ENCODE data around the gene TTC9C. TPM values are rescaled to one million over a fixed set of nuclear protein-coding genes. Genes with fewer than 3 reads are reported as not detected.

Gene TTC9C
- total RNA-seq = 39.8 to 46.0 TPM (median 41.7 TPM) in 3 replicates

- DNase-seq (ENCODE audit: low spot score in 2 of 2, unreplicated experiment in 2 of 2) = peak; percentile 76 to 80
- H3K9me3 Mint-ChIP-seq = no peaks in the 10 kb centered on the region
- H3K27ac Mint-ChIP-seq = peak within 1 kb of the TSS; percentile 100
- TF ChIP-seq CTCF (IDR thresholded peaks at IDR 0.05; ENCODE audit: unreplicated experiment) = no peak
- H3K27me3 Mint-ChIP-seq (ENCODE audit: low read depth) = no peaks in the 10 kb centered on the region
- peaks cover 45% of the 10 kb centered on the region for H3K4me1 Mint-ChIP-seq
- peaks cover 9% of the 10 kb centered on the region for H3K36me3 Mint-ChIP-seq
- peak within 1 kb of the TSS; percentile 95 for H3K4me3 Mint-ChIP-seq
Observed at GRCh38 chr11:62728171-62728988, at the start of gene TTC9C. TTC9C (plus strand) TSS chr11:62728486; CDS start chr11:62728849, 363 bp downstream.

GRCh38 chr11:62678770-62679696, 49.3 kb upstream of the TTC9C start, which contains the start of gene UBXN1:
UBXN1 (minus strand) TSS chr11:62679073; CDS start chr11:62678923, 150 bp downstream.
- Mint-ChIP-seq H3K4me1 (peaks cover 26% of the 10 kb centered on the region), H3K27me3 (ENCODE audit: low read depth) (no peaks in the 10 kb centered on the region), H3K4me3 (peak within 1 kb of the TSS; percentile 91), H3K27ac (peak within 1 kb of the TSS; percentile 98), H3K36me3 (peaks cover 15% of the 10 kb centered on the region), H3K9me3 (no peaks in the 10 kb centered on the region)
- TF ChIP-seq CTCF (IDR thresholded peaks at IDR 0.05; ENCODE audit: unreplicated experiment) = no peak
- DNase-seq (ENCODE audit: low spot score in 2 of 2, unreplicated experiment in 2 of 2) = peak; percentile 54 to 83

- Mint-ChIP-seq H3K9me3 (no peaks in the 10 kb centered on the region), H3K4me3 (peak overlapping the region; percentile 42), H3K4me1 (peaks cover 26% of the 10 kb centered on the region), H3K27me3 (ENCODE audit: low read depth) (no peaks in the 10 kb centered on the region), H3K27ac (peak overlapping the region; percentile 67), H3K36me3 (peaks cover 11% of the 10 kb centered on the region)
- no peak for DNase-seq (ENCODE audit: low spot score in 2 of 2, unreplicated experiment in 2 of 2)
- TF ChIP-seq CTCF (IDR thresholded peaks at IDR 0.05; ENCODE audit: unreplicated experiment) = peak; percentile 43
Observed at GRCh38 chr11:62680825-62681240, 47.5 kb upstream of the TTC9C start.

GRCh38 chr11:62682518-62682917, 45.8 kb upstream of the TTC9C start:
- Mint-ChIP-seq H3K27me3 (ENCODE audit: low read depth) (no peaks in the 10 kb centered on the region), H3K36me3 (peaks cover 5% of the 10 kb centered on the region), H3K9me3 (no peaks in the 10 kb centered on the region), H3K4me1 (peaks cover 22% of the 10 kb centered on the region), H3K27ac (no peak overlapping the region), H3K4me3 (no peak overlapping the region)
- DNase-seq (ENCODE audit: low spot score in 2 of 2, unreplicated experiment in 2 of 2) = no peak
- TF ChIP-seq CTCF (IDR thresholded peaks at IDR 0.05; ENCODE audit: unreplicated experiment) = no peak

GRCh38 chr11:62687508-62688396, 40.5 kb upstream of the TTC9C start:
- Mint-ChIP-seq H3K27me3 (ENCODE audit: low read depth) (no peaks in the 10 kb centered on the region), H3K27ac (no peak overlapping the region), H3K4me1 (peaks cover 14% of the 10 kb centered on the region), H3K36me3 (peaks cover 3% of the 10 kb centered on the region), H3K4me3 (no peak overlapping the region), H3K9me3 (no peaks in the 10 kb centered on the region)
- TF ChIP-seq CTCF (IDR thresholded peaks at IDR 0.05; ENCODE audit: unreplicated experiment) = no peak
- DNase-seq (ENCODE audit: low spot score in 2 of 2, unreplicated experiment in 2 of 2) = no peak
